DMS153 treated with DMSO at 0.1 percent for 48 hours (cell line): ENCODE data around the gene ARHGDIA.

Source experiments
- DNase-seq: peaks from one replicate; lab custom pipeline; 2025; ENCODE audit not compliant: unreplicated experiment; lab: John Stamatoyannopoulos, UW

ARHGDIA gene

GRCh38 chr17:81906476-81907218 lies 35.5 kb upstream of the ARHGDIA start:
- no peak for DNase-seq

- no peak for DNase-seq
Measured at GRCh38 chr17:81905993-81906392, 34.9 kb upstream of the ARHGDIA start.

- DNase-seq = no peak
Measured at GRCh38 chr17:81905424-81905875, 34.3 kb upstream of the ARHGDIA start.

GRCh38 chr17:81904600-81905423 lies 33.7 kb upstream of the ARHGDIA start:
- DNase-seq = no peak

GRCh38 chr17:81903896-81904599 lies 32.9 kb upstream of the ARHGDIA start:
- no peak for DNase-seq

- no peak for DNase-seq
Measured at GRCh38 chr17:81903415-81903831, 32.3 kb upstream of the ARHGDIA start.

GRCh38 chr17:81902653-81903414 lies 31.7 kb upstream of the ARHGDIA start:
- DNase-seq = no peak

- no peak for DNase-seq
Measured at GRCh38 chr17:81902023-81902652, 31.0 kb upstream of the ARHGDIA start, which contains the start of gene NPB. NPB (plus strand) TSS chr17:81902238; CDS start chr17:81902278, 40 bp downstream.

GRCh38 chr17:81901167-81902022 lies 30.3 kb upstream of the ARHGDIA start:
- DNase-seq = no peak

- no peak for DNase-seq
Measured at GRCh38 chr17:81900181-81900820, 29.2 kb upstream of the ARHGDIA start.

GRCh38 chr17:81899514-81900166 lies 28.5 kb upstream of the ARHGDIA start:
- DNase-seq = no peak

GRCh38 chr17:81898885-81899284 lies 27.7 kb upstream of the ARHGDIA start:
- DNase-seq = no peak

GRCh38 chr17:81898029-81898866 lies 27.1 kb upstream of the ARHGDIA start:
- no peak for DNase-seq

- no peak for DNase-seq
Measured at GRCh38 chr17:81895400-81895799, 24.3 kb upstream of the ARHGDIA start.

GRCh38 chr17:81891303-81891552 lies 20.1 kb upstream of the ARHGDIA start:
- DNase-seq = no peak

- no peak for DNase-seq
Measured at GRCh38 chr17:81890447-81891302, 19.5 kb upstream of the ARHGDIA start.

- DNase-seq = no peak
Measured at GRCh38 chr17:81889602-81890001, 18.5 kb upstream of the ARHGDIA start.
